AG09319 (cell line): Measurements from ENCODE around the gene MYBBP1A.

Source experiments
- DNase-seq: peaks from one replicate; pipeline ENCODE4 v3.0.0-alpha.2; 2010; ENCODE audit warnings: low read depth; ENCODE audit errors: extremely low read depth
- TF ChIP-seq, protein P1 (sequence below): IDR thresholded peaks from 2 replicates; pipeline ENCODE4 v1.5.1; 2011; ENCODE audit warnings: low read depth, mild to moderate bottlenecking, inconsistent platforms, low read length, moderate library complexity

MYBBP1A gene

DNA sequence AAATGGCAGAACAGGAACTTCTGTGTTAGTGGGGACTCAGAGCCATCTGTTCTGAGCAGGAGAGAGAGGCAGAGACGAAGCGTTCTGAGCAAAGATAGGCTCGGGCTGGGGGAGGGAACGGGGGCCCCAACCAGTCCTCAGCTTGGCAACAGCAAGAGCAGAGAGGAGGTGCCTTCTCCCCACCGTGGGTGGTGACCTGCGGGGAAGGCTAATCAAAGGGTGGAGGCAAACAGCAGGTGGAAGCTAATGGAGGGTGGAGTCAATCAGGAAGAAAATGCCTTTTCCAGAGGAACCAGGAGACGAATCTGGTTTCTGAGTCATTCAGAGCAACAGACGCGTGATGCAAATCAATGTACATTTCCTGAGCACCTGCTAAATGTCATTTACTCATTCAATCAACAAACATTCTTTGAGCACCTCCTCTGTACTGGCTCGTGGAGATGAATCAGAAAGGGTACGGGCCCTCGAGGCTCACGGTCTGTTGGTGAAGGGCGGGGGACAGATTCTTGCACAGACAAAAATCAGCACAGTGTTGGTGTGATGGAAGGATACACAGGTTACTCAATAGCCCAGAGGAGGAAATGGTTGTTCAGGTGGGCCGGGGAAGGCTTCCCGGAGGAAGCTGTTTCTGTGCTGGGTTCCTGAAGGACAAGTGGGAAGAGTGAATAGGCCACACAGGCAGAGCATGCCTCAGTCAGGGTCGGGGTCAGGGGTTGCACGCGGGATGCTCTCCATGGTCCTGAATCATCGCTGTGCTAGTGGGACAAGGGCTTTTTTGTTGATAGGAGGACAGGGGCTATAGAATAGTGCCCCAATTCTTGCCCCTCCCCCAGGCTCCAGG, 62.2 kb downstream of the MYBBP1A start:
- no peak for DNase-seq
- TF ChIP-seq, protein P1, sequence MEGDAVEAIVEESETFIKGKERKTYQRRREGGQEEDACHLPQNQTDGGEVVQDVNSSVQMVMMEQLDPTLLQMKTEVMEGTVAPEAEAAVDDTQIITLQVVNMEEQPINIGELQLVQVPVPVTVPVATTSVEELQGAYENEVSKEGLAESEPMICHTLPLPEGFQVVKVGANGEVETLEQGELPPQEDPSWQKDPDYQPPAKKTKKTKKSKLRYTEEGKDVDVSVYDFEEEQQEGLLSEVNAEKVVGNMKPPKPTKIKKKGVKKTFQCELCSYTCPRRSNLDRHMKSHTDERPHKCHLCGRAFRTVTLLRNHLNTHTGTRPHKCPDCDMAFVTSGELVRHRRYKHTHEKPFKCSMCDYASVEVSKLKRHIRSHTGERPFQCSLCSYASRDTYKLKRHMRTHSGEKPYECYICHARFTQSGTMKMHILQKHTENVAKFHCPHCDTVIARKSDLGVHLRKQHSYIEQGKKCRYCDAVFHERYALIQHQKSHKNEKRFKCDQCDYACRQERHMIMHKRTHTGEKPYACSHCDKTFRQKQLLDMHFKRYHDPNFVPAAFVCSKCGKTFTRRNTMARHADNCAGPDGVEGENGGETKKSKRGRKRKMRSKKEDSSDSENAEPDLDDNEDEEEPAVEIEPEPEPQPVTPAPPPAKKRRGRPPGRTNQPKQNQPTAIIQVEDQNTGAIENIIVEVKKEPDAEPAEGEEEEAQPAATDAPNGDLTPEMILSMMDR: no peak

DNA sequence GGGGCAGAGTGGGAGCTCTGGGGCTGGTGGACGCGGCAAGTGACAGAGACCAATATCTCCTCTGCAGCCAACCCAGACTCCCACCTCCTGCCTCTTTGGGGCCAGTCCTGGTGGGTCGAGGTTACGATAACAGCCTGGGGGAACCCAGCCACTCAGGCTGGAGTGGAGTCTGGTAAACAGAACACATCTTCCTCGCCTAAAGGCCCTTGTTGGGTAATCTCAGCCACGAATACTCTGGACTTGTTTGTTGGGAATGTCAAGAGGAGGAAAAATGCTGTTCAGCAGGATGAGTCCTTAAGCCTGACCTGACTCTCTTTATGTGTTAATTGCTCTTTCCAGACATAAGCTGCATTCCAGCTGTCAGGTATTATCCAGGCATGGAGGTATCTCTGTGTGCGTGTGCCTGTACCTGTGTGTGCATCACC, 64.5 kb downstream of the MYBBP1A start:
- TF ChIP-seq, protein P1: no peak
- DNase-seq: no peak

DNA sequence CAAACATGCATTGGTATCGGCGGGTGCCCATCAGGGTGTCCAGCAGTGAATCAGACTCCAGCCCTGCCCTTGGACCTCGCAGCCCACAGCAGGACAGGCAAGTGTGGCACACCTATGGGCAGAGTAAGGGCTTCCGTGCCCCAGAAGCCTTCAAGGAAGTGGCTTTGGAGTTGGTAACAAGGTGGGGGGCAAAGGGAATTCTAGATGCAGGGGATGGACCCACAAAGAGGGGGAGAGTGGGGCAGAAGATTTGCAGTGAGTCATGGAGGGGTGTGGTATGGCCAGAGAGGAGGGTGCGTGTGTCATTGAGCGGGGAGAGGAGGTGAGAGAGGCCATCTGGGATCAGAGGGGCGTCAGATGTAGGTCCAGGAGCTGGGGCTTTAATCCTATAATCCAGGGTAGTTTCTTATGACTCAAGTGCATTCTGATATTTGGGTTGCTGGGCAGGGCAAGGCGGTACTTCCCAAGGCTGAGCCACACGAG, 65.0 kb downstream of the MYBBP1A start:
- TF ChIP-seq, protein P1: no peak
- no peak for DNase-seq

DNA sequence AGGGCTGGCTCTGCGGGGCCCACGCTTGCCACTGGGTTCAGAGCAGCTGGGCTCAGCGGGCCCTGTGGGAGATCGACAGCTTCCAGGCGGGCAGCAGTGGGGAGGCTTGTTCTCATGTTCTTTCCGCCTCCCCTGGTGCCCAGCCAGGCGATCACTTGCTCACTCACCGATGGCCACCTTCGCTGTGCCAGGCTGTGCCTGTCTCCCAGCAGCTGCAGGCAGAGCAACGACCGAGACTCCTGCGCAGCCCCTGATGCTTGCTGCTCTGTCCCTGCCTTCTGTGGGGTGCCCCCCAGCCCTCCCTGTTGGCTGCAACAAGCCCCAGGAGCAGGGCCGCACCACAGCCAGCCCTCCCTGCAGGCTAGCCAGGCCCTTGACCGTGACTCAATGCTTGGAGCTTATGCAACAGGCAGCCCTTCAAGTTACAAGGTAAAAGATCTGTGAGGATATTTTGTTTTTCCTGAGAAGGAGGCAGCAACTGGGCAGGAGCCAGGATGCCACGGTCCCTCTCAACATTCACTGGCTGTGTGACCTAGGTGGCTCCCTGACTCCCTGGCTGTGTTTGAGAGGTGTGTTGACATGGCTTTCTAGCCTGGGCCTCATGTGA, 66.1 kb downstream of the MYBBP1A start:
- DNase-seq: no peak
- TF ChIP-seq, protein P1: no peak
